K562 (cell line): Measurements from ENCODE around the gene NKAPL. TPM values are rescaled to one million over a fixed set of nuclear protein-coding genes. Genes with fewer than 3 reads are reported as not detected.

Experiments
- ADNP ChIP-seq: fragments of 200-800 bp; sonication (Bioruptor generic); IDR thresholded peaks from 2 replicates; pipeline ENCODE4 v1.6.1; 2016; ENCODE audit warnings: missing genetic modification characterization, missing compliant biosample characterization
- EWSR1 ChIP-seq: fragments of 450-650 bp; IDR thresholded peaks from 2 replicates; pipeline ENCODE4 v1.6.1; 2018; ENCODE audit warnings: borderline replicate concordance, mild to moderate bottlenecking, low read depth, moderate library complexity; ENCODE audit not compliant: partially characterized antibody
- POLR3G ChIP-seq: IDR thresholded peaks from 2 replicates; pipeline ENCODE4 v1.6.1; 2011; ENCODE audit not compliant: insufficient read length, insufficient replicate concordance; ENCODE audit errors: extremely low read depth
- RBBP5 ChIP-seq: fragments of 200-600 bp; sonication (generic); IDR thresholded peaks from 2 replicates; pipeline ENCODE4 v1.6.1; 2012; ENCODE audit warnings: borderline replicate concordance, mild to moderate bottlenecking, low read length, control low read depth, inconsistent platforms; ENCODE audit not compliant: insufficient read depth, poor library complexity, severe bottlenecking
- SMARCB1 ChIP-seq: IDR thresholded peaks from 2 replicates; pipeline ENCODE4 v1.6.1; 2011; ENCODE audit warnings: improper control_type of control experiment, low read depth; ENCODE audit not compliant: insufficient read length
- TEAD4 ChIP-seq, 2 experiments: sonication (generic) in 1 of 2; formaldehyde crosslinking in 1 of 2; IDR thresholded peaks; 2 replicates each; pipeline versions ENCODE4 v1.6.1 to v1.8.0; 2012 to 2022; ENCODE audit warnings: borderline replicate concordance in 1 of 2, inconsistent platforms in 1 of 2, low read length in 1 of 2, mild to moderate bottlenecking in 1 of 2, missing genetic modification reagents in 1 of 2
- polyA plus RNA-seq, 8 experiments: library from polyadenylated mRNA; depleted of rRNA in 4 of 8; stranded (reverse) in 5 of 8; unstranded in 3 of 8; fragments of >200 nt; fragmentation: Nextera tagmentation in 2 of 8; fragmentation: Illumina TruSeq in 1 of 8; extraction: Ambion mirVana in 2 of 8; extraction: Trizol in 1 of 8; gene quantifications; 2 replicates each; pipeline versions ENCODE4 v1.2.1 to v1.2.3, GENCODE V29; 2011 to 2014; ENCODE audit warnings: inconsistent platforms in 1 of 8, missing spikeins in 1 of 8
- total RNA-seq, 7 experiments: library from RNA; depleted of rRNA in 6 of 7; stranded (reverse); fragments of >200 nt in 6 of 7; fragmentation: Illumina TruSeq in 2 of 7; extraction: Trizol in 2 of 7; gene quantifications; 2 replicates each; pipeline versions ENCODE4 v1.2.1 to v1.2.3, GENCODE V29; 2011 to 2021; ENCODE audit warnings: low replicate concordance in 1 of 7
- TF ChIP-seq, protein P1 (sequence below): fragments of 250-450 bp; sonication (Bioruptor Pico); IDR thresholded peaks from 2 replicates; pipeline ENCODE4 v1.4.0; 2020; ENCODE audit warnings: mild to moderate bottlenecking, moderate library complexity, borderline replicate concordance
- TF ChIP-seq, protein P2 (sequence below), 2 experiments: fragments of 450-650 bp; IDR thresholded peaks; 2 replicates each; pipeline ENCODE4 v1.6.1; 2016; ENCODE audit warnings: mild to moderate bottlenecking in 2 of 2, borderline replicate concordance in 1 of 2, low read depth in 1 of 2, moderate library complexity in 1 of 2
- TF ChIP-seq, protein P3 (sequence below): fragments of 450-650 bp; formaldehyde crosslinking; IDR thresholded peaks from 2 replicates; pipeline ENCODE4 v1.4.0; 2022; ENCODE audit warnings: missing genetic modification characterization
- TF ChIP-seq, protein P4 (sequence below): sonication (generic); formaldehyde crosslinking; IDR thresholded peaks from 2 replicates; pipeline ENCODE4 v1.8.0; 2022; ENCODE audit warnings: mild to moderate bottlenecking, missing genetic modification reagents

Gene NKAPL
- total and polyA plus RNA-seq, 9 of the 15 experiments (the other 6 are each of a cell fraction or from before 2014, with no cell fraction given), result not detected

DNA sequence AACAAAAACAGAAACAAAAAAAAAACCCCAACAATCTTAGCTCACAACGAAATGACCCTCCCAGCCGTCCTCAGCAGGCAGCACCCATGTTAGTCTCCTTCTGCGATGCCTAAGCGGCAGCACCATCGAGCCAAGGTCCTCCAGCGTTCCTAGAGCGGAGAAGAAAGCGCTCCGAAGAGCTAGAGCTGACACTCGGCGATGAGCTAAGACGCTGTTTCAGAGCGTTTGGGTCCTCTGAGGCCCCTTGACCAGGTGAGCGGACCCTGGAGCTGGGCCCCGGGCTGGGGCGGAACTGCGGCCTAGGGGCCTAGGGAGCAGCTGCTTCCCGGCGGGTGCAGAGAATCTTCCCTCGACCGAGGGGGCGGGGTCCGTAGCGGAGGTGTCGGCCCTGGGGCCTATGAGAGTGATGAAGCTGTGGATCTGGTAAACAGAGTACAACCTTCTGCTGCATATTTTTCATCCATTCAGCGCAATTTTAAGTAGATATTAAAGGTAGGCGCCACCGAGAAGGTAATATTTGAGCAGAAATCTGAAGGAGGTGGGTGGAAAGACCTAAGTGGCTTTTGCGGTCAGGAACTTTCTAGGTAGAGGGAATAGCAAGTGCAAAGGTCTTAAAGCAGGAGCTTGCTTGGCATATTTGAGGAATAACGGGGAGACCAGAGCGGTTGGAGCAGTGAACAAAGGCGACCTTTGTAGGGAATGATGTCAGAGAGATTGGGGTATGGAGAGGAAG is 8.0 kb downstream of the NKAPL start, which contains the start of gene ZSCAN26 (continued):
- TF ChIP-seq, protein P1, sequence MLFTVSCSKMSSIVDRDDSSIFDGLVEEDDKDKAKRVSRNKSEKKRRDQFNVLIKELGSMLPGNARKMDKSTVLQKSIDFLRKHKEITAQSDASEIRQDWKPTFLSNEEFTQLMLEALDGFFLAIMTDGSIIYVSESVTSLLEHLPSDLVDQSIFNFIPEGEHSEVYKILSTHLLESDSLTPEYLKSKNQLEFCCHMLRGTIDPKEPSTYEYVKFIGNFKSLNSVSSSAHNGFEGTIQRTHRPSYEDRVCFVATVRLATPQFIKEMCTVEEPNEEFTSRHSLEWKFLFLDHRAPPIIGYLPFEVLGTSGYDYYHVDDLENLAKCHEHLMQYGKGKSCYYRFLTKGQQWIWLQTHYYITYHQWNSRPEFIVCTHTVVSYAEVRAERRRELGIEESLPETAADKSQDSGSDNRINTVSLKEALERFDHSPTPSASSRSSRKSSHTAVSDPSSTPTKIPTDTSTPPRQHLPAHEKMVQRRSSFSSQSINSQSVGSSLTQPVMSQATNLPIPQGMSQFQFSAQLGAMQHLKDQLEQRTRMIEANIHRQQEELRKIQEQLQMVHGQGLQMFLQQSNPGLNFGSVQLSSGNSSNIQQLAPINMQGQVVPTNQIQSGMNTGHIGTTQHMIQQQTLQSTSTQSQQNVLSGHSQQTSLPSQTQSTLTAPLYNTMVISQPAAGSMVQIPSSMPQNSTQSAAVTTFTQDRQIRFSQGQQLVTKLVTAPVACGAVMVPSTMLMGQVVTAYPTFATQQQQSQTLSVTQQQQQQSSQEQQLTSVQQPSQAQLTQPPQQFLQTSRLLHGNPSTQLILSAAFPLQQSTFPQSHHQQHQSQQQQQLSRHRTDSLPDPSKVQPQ (CRISPR knock-in tag), result 0 out of 2 replicates have a peak, but pooled peaks have one; percentile 22
- TF ChIP-seq, protein P2, sequence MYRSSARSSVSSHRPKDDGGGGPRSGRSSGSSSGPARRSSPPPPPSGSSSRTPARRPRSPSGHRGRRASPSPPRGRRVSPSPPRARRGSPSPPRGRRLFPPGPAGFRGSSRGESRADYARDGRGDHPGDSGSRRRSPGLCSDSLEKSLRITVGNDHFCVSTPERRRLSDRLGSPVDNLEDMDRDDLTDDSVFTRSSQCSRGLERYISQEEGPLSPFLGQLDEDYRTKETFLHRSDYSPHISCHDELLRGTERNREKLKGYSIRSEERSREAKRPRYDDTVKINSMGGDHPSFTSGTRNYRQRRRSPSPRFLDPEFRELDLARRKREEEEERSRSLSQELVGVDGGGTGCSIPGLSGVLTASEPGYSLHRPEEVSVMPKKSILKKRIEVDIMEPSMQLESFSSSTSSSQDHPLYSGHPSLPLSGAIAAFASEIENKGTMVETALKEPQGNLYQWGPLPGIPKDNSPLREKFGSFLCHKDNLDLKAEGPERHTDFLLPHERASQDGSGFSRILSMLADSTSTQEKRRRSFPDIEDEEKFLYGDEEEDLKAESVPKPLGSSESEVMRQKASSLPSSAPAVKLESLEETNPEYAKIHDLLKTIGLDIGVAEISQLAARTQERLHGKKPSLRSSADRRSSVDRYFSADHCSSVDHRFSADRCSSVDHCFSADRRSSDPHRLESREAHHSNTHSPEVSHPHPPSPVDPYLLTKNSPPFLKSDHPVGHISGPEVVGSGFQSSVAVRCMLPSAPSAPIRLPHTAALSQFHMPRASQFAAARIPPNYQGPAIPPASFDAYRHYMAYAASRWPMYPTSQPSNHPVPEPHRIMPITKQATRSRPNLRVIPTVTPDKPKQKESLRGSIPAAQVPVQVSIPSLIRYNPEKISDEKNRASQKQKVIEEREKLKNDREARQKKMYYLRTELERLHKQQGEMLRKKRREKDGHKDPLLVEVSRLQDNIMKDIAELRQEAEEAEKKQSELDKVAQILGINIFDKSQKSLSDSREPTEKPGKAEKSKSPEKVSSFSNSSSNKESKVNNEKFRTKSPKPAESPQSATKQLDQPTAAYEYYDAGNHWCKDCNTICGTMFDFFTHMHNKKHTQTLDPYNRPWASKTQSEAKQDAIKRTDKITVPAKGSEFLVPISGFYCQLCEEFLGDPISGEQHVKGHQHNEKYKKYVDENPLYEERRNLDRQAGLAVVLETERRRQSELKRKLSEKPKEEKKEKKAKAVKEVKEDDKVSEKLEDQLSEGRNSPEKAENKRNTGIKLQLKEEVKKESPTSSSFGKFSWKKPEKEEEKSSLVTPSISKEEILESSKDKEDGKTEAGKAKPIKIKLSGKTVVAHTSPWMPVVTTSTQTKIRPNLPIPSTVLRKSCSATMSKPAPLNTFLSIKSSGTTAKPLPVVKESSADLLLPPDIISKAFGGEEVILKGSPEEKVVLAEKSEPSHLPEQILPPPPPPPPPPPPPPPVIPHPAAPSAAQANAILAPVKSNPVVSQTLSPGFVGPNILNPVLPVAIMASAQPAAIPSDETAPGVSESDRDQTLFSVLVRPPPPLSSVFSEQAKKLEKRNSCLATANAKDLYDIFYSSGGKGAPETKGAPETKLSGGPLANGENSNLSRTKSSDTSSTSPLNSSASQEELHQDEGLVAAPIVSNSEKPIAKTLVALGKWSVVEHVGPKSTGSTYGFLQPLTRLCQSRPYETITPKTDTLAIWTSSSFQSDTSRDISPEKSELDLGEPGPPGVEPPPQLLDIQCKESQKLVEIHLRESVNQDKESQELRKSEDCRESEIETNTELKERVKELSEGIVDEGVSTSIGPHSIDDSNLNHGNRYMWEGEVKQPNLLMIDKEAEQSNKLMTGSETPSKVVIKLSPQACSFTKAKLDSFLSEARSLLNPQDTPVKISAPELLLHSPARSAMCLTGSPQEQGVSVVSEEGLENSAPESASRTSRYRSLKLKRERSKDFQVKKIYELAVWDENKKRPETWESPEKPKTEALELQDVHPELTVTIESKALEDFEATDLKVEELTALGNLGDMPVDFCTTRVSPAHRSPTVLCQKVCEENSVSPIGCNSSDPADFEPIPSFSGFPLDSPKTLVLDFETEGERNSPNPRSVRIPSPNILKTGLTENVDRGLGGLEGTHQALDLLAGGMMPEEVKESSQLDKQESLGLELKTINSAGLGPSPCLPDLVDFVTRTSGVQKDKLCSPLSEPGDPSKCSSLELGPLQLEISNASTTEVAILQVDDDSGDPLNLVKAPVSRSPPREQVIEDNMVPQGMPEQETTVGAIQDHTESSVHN (IDR thresholded peaks at IDR 0.05; ENCODE audit: borderline replicate concordance in 1 of 2, low read depth in 1 of 2), result peak in 1 of 2 experiments; percentile 50; a peak in 1 of 4 replicates
- no peak for TF ChIP-seq ADNP (tag)
- TF ChIP-seq SMARCB1, result no peak
- no peak for TF ChIP-seq POLR3G
- TF ChIP-seq, protein P3, sequence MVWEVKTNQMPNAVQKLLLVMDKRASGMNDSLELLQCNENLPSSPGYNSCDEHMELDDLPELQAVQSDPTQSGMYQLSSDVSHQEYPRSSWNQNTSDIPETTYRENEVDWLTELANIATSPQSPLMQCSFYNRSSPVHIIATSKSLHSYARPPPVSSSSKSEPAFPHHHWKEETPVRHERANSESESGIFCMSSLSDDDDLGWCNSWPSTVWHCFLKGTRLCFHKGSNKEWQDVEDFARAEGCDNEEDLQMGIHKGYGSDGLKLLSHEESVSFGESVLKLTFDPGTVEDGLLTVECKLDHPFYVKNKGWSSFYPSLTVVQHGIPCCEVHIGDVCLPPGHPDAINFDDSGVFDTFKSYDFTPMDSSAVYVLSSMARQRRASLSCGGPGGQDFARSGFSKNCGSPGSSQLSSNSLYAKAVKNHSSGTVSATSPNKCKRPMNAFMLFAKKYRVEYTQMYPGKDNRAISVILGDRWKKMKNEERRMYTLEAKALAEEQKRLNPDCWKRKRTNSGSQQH (CRISPR knock-in tag), result peak; percentile 87
- TF ChIP-seq, protein P4, sequence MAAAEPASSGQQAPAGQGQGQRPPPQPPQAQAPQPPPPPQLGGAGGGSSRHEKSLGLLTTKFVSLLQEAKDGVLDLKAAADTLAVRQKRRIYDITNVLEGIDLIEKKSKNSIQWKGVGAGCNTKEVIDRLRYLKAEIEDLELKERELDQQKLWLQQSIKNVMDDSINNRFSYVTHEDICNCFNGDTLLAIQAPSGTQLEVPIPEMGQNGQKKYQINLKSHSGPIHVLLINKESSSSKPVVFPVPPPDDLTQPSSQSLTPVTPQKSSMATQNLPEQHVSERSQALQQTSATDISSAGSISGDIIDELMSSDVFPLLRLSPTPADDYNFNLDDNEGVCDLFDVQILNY, result 0 out of 2 replicates have a peak, but pooled peaks have one; percentile 38
- no peak for TF ChIP-seq TEAD4 (IDR thresholded peaks at IDR 0.05; ENCODE audit: low read length)
- TF ChIP-seq TEAD4 (CRISPR knock-in tag; IDR thresholded peaks at IDR 0.05; ENCODE audit: borderline replicate concordance), result no peak
- TF ChIP-seq EWSR1, result no peak
- TF ChIP-seq RBBP5, result peak; percentile 98
